NCI-H82 treated with DMSO at 0.1 percent for 48 hours (cell line): Measurements from ENCODE around the gene SPOCK2.

Source experiments
- DNase-seq: peaks from one replicate; lab custom pipeline; 2025; ENCODE audit not compliant: unreplicated experiment; lab: John Stamatoyannopoulos, UW

SPOCK2 gene

DNA sequence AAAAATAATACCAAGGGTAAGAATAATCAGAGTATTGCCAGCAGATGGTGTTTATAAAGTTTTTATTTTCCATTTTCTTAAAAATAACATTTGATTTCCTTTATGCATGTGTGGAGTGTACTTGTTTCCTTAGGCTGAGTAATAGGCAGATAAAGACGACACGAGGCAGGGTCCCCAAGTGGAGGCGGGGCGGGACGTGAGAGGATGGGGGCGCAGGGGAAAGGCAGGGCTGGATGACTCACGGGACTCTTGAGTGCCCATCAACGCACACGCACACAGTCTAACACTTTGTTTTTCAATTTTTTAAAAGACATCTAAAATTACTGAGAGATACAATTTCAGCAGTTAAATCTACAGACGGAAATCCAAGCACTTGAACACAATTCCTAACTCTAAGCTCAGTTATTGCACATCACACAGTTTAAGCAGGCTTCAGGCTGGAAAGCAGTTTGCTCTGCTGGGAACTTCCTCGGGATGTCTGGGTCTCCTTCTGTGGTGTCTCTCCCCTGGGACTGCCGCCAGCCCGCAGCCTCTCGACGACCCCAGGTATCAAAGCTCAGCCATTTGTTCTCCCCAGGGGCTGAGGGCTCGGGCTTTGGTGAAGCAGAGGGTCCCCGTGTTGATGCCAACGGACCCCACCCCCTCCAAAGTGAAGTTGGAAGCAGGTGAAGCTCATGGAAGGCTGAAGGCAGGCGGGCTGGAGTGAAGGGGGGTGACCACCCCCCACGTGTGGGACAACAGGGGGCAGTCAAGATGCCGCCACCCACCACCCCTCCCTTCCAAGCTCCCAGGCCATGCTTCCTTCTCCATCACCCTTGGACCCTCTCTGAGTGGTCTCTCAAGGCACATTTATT is 29.1 kb downstream of the SPOCK2 start:
- no peak for DNase-seq

DNA sequence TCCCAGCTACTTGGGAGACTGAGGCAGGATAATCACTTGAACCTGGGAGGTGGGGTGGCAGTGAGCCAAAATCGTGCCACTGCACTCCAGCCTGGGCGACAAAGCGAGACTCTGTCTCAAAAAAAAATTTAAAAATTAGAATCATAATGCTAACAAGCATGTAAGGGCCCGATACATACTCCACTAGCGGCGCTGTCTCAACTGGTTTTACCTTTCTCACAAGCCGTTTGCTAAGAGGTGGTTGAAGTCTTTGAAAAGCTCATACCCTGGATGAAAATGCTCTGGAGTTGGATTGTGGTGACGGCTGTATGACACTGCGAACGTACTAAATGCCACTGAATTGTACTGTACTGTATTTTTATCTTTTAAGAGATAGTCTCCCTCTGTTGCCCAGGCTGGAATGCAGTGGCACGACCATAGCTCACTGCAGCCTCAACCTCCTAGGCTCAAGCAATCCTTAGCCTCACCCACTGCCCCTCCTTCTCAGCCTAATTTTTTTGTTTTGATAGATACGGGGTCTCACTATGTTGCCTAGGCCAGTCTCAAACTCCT is 29.9 kb downstream of the SPOCK2 start:
- no peak for DNase-seq

DNA sequence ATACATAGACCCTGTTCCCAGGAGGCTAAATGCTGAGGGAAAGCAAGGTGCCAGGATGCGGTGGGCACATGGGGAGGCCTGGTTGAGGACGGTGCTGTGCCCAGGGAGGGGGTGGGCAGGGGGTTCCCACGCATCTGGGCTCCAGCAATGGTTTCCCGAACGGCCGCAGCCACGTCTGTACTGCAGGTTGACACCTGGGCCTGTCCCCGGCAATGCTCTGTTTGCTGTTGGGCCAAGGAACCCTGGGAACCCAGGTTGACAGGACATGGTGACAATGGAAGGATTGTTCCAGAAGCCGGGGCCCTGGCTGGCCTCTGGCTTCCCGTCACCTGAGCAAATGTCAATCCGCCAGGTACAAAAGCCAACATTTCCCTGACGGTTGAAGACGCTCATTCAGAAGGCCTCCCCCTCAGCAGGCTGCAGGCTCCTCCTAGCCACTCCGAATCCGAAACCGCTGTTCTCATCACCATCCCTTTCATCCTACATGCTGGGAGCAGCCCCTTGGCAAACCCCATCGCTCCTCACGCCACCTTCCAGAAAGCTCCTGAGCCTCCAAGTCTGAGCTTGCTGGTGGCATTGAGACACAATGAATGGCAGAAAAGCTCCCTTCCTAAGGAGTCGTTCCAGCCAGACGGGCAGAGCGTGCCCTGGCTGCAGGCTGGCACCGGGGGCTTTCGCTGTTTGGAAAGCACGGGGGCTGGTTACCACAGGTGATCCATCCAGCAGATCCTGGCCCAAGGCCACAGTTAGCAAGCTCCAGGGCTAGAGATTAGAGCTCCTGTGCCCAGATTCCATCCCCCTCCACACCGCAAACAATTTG is 31.2 kb downstream of the SPOCK2 start:
- no peak for DNase-seq

DNA sequence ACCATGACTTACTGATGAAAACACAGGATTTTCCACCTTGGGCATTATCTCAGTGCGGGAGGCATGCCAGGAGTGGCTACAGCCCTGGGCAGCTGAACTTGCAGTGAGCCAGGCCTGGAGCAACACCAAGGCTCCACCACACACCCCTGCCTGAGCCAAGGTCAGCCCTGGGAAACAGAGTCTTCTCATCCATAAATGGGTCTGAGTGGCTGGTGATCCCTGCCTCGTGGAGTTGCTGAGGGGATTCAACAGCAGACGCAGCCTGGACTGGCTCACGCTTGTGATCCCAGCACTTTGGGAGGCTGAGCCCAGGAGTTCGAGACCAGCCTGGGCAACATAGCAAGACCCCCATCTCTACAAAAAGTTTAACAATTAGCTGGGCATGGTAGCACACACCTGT is 32.2 kb downstream of the SPOCK2 start:
- no peak for DNase-seq

DNA sequence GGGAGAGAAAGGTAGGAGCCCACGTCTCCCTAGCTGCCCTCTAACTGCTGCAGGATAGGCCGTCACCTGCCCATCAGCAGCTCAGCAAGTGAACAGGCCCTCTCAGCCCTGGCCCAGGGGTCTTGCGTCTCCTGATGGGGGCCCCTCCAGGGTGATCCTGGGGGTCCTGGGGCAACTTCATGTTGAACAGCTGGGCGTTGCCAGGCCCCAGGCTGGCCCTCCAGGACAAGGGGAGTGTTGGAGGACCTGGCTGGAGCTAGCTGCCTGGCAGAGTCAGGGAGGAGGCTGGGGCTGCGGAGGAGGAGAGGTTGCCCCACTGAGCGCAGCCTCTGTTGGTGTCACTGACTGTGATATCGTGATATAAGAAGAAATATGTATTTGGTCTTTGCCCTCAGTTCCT is 34.7 kb downstream of the SPOCK2 start:
- no peak for DNase-seq

DNA sequence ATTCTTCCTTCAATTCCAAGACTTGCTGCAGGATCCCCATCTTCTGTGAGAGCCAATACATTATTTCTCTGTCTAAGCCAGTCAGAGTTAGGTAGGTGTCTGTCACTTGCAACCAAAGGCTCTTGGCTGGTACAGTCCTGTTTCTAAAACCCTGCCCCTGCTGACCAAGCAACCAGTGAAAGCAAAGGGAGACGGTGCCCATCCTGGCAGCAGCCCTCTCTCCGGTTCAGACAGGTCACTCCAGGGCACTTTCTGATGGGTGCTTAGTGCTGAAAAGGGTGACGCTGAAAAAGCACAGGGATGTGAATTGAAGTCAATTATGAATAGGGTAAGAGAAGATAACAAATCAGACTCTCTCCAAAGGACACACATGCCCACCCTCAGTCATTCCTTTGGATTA is 37.5 kb downstream of the SPOCK2 start:
- no peak for DNase-seq

DNA sequence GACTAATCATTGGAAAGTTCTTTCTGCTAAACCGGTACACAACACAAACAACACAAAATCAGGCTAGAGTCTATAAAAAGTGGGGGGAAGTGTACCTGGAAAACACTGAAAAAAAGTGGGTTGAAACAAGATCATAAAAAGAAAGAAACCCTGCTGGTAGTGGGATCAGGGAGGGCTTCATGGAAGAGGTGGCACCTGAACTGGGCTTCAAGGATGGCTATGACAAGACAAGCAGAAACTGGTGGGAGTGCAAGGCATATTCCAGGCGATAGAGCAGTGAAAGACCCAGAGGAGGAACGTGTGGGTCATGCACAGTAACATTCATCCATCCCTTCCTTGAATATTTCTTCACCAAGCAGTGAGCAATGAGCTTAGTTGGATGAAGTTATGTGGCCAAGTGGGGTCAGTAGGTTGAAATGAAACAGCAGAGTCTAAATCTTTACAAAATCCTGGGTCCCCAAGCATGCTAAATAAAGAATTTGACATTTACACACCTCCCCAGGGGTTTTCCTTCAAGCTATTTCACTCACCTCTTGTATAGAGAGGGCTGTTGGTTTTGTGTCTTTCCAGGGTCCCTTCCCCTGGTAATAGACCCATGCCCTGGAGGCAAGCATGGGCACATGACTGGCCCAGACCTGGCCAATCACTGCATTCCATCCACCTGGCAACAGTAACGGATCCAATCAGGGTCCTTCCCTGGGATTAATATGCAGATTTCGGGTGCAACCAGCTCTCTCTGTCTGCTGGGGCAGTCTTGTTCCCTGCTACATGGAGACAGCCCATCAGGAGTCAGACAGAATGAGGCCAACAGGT is 38.2 kb downstream of the SPOCK2 start:
- no peak for DNase-seq

DNA sequence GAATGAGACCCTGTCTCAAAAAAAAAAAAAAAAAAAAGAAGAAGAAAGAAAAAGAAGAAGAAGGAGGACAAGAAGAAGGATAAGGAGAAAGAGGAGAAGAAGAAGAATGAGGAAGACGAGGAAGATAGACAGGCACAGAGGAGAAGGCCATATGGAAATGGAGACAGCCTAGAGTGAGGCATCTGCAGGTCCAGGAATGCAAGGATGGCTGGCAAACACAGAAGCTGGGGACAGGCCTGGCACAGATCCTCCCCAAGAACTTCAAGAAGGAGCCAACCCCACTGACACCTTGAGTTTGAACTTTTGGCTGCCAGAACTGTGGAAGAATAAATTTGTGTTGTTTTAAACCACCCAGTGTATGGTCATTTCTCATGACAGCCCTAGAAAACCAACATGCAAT is 38.9 kb downstream of the SPOCK2 start:
- no peak for DNase-seq

DNA sequence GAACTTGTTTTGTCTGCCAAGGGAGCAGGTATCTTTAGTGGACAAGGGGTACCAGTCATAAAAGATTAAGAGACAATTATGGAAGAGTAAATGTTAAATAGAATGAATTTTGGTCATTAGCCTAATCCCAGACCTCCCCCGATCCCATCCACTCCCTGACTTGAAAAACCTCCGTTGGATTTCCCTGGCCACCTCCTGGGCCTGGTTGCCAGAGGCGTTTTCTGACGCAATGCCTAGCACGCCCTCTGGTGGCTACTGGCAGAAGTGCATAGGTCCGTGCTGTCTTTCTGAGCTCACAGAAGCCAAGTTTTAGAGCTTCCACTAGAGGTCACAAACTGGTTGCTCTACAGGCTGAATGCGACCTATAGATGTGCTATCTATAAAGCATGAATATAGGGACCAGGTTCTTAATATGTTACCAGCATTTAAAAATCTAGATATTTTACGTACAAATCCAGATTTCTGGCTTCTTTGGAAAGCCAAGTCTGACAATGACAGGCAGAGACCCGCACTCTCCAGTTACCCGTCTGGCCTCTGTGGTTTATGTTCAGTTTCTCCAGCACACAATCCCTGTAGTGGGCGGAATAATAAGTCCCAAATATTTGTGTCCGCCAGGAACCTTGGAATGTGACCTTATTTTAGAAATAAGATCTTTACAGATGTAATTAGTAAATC is 39.8 kb downstream of the SPOCK2 start:
- DNase-seq: peak; percentile 82

DNA sequence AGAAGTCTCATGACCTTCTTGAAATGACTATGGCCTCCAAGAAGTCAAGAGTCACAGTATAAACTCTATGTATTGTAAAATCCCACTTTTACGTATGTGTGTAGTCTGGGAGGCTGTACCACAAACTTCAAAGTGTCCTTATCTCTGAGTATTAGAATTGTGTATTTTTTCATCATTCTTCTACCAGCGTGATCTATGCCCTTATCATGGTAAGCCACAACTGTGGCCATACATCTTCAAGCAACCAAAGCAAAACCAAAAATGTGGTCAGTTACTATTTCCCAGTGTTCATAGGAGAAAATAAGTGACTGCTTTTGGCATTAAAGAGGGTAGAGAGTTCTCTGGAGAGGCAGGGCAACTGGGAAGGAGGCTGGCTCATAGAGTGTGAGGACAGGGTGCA is 42.8 kb downstream of the SPOCK2 start:
- DNase-seq: no peak

DNA sequence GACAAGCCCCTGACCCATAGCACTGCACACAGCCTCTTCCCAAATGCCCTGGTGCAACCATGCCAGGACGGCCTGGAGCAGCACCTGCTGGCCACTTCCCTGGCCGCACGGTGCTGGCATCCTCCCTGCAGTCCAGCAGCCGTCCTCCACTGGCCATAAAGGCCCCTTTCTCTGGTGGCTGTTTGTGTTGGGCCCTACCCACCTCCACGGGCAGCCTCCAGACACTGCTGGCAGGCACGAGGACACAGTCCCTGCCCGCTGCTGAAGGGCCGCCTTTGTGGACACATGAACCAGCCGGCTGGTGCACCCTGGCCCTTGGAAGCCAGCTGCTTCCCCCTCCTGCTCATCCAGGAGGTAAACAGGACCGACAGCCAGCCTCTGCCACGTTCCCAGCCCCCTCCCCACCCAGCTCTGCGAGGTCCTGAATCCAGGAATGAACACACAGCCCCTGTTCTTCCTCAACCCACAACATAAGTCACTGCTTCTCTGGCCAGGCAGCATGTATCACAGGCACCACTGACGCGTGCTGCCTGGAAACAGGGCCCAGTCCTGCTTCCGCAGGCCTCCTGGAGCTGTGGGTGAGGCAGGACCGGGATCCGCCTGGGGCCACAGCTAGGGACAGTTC is 43.8 kb downstream of the SPOCK2 start:
- no peak for DNase-seq

DNA sequence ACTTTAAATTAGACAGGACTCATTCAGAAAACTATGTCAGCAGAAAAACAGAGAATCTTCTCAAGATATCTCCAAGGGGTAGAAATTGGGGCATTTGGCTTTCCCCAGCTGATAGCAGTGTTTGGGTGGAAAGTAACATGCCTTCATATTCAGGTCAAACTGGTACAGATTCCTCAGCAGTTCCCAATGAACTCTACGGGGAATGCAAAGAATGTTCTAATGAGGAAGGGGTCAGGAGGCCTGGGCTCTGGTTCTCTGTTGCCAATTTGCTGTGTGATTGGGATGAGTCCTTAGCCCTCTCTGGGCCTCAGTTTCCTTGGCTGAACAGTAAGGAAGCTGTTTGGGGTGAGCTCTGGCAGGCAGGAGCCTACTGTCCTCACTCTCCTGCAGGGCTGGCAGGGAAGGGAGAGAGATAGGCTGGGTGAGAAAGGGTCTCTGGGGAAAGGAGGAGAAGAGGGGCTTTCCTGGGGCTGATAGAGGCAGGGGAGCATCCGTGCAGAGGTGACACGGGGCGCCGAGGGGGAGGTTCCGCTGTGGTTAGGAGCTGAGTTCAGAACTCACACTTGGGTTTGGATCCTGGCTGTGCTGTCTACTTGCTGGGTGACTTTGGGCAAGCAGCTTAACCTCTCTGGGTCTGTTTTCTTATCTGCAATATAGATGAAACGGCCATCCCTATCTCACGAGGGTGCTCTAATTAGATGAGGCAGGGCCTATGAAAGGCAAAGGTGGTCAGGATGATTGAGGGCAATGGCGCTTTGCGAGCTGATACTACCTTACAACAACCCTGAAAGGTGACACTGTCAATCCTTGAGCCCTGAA is 45.1 kb downstream of the SPOCK2 start:
- no peak for DNase-seq

DNA sequence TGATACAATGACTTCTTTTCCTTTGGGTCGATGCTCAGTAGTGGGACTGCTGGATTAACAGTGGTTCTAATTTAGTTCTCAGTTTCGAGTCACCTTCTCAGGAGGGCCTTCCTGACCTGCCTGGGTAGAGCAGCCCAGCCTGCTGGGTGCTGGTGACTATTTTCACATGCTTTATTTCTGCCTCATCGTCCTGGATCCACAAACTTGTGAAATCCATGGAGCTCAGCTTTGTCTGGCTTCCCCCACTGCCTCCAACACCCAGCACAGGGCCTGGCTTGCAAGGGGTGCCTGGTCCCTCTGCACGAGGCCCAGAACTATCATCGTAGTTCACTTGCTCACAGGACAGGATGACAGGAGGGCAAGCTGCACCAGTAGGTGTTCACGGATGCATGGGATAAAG is 46.9 kb downstream of the SPOCK2 start:
- no peak for DNase-seq

DNA sequence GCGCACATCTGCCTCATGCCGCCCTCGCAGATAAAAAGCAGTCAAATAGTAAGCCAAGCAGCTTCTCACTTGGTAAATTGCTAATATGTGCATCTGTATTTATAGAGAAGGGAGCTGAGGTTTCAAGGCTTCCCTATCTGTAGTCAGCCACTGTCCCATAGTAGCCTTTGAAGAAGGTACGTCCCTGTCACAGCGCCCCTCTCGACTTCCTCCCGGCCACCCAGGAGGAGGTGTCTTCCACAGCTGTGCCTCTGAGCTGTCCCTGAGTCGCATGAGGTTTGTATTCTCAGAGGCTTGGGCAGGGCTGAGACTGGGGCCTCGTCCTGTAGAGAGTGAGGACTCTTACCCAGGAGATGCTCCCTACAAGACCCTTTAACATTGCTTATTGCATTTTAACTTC is 49.0 kb downstream of the SPOCK2 start:
- no peak for DNase-seq

DNA sequence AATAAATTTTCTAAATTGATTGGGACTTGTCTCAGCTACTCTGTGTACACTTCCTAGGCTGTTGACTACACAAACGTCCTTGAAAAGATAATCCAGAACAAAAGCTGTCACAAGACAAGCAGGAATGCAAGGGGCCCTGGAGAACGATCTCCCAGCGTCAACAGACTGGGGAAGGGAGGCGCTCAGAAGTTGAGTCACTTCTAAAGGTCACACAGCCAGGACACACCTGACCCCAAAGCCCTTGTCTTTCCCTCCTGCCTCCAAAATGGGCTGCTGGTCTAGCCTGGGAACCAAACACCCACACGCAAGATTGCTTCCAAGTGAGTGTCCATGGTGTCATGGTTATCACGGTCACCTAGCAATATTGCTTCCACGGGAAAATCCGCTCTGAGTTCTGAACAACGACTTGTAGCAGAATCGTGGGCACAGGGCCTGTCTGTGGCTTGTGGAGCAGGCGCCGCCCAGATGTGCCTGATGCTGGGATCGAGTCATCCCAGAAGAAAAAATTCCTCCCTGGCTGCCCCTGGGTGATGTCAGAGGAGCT is 49.8 kb downstream of the SPOCK2 start:
- DNase-seq: no peak

DNA sequence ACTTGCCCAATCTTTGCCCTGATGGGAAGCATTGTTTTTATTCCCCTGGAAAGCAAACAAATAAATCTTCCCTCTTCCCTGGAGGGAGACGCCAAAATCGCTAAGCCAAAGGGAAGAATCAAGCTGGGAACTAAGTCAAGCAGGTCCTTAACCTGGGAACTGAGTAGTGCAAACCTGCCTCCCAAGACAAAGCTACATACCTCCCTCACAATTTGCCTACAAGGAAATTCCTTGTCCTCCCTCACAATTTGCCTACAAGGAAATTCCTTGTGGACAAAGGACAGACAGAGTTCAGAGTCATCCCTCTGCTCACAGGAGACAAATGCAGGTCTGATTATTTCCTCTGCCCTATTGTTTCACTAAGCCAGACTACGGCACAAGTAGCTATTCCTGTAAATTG is 50.5 kb downstream of the SPOCK2 start:
- no peak for DNase-seq

DNA sequence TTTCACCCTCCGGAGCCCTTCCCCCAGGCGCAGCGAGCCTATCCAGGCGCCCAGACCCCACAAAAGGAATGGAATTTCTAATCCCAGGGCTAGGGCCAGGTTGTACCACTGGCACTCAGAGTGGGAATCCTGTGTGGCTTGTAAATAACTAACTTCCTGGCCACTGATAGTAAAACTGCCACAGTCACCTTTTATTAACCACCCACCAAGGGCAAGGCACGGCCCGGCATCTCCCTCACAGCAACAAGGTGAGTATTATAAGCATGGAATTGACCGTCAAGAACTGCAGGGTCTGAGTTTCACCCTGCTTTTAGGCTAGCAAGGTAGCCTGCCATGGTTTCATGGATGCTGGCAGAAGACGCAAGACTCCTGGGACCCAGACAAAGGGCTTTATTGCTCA is 51.1 kb downstream of the SPOCK2 start:
- DNase-seq: no peak

DNA sequence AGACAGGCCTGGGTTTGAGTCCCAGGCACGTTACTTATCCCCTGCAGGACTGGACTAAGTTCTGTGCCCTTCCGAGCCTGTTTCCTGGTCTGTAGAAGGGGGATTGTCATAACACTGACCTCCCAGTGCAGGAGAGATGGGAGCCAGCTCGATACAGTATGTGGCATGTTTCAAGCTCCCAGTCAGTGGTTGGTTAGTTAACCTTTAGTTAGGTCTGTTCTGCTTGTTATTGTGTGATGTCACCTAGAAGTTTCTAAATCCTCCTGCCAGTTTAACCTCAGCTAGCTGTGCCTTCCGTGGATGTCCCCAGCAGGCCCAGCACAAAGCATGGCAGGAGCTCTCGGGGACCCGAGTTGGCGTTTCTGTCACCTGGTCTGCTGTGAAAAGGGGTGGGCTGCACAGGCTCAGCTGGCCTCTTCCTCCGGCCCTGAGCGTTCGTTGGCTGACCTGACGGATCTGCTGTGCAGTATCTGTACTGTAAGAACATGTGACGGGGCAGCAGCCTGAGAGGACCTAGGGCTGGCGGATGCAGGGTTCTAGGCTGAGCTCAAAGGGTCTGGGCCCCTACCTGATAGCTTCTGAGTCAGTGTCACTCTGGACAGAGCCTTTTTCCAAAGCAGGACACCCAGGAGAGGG is 53.0 kb downstream of the SPOCK2 start:
- no peak for DNase-seq

DNA sequence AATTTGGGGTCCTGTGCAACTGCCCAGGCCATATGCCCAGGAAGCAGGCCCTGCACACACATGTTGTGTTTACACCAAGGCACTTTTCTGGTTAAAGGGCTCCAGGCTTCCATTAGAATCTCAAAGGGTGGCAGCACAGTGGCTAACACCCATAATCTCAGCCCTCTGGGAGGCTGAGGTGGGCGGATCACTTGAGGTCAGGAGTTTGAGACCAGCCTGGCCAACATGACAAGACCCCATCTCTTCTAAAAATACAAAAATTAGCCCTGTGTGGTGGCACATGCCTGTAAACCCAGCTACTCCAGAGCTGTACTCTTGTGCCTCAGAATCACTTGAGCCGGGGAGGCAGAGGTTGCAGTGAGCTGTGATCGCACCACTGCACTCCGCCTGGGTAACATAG is 53.6 kb downstream of the SPOCK2 start:
- DNase-seq: no peak
